HG02981 (cell line): ENCODE results near the gene EDRF1.

Source experiments
- ATAC-seq: cut with Tn5 transposase; IDR thresholded peaks from one replicate; pipeline ENCODE4 v1.9.1; 2021; ENCODE audit warnings: mild to moderate bottlenecking, moderate library complexity; ENCODE audit not compliant: unreplicated experiment

EDRF1 gene

GRCh38 chr10:125785791-125786190 lies 66.3 kb downstream of the EDRF1 start:
- ATAC-seq, result no peak

GRCh38 chr10:125788156-125789034 lies 68.9 kb downstream of the EDRF1 start:
- ATAC-seq, result no peak

DNA sequence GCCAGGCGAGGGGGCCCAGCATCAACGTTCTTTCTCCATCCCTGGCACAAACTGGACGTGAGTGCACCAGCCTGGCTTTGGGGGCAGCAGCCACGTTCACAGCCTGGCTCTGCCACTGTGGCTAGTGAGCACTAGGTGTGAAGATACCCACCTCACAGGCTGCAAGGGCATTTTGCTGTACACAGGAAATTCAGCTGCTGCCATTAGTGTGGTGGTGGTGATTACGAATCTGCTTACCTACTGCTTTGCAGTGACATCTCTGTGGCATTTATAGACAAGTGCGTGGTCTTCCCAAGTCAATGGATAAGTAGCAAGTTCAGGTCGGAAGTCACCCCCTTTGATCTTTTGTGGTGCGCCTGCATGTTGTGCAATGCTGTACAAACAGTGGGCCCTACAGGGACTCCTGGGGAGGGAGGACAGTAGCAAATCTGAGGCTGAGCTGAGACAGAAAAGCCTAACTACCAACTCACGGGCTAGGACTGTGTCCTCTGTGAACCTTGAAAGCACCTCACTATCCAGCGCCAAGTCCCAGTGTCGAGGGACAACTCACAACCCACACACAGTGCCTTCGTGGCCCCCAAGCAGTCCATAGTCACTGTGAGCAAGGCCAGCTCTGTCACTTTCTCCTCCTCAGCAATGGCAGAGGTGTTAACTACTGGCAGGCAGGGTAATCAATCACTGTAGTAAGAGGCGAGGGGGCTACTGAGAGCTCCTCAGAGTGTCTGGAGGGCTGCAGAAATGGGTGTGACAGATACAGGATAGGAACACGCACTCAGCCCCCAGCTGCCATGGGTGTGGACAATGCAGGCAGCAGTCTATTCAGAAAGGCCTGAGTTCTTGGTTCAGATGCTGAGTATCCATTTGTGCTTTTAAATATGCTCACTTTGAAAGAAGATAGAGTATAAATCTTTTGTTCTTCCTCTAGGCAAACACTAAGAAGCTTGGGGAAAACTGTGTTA lies 73.1 kb downstream of the EDRF1 start:
- ATAC-seq, result no peak

DNA sequence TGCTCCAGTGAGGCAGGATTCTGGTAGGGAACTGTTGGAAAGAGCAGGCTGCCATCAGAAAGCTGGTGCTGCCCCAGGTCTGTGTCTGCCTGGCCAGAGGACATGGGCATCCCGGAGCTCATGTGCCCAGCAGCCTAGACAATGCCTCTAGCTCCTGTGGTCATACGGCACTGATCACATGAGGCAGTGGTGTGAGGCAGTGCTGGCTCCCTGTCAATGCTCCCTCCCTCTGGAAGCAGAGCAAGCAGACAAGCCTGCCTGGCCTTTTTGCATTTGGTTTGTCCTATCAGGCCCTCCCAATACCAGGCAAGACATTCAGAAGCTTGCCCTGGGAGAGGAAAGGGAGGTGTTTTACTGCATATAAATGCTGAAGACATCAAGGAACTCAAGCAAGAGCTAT lies 75.6 kb downstream of the EDRF1 start:
- no peak for ATAC-seq

DNA sequence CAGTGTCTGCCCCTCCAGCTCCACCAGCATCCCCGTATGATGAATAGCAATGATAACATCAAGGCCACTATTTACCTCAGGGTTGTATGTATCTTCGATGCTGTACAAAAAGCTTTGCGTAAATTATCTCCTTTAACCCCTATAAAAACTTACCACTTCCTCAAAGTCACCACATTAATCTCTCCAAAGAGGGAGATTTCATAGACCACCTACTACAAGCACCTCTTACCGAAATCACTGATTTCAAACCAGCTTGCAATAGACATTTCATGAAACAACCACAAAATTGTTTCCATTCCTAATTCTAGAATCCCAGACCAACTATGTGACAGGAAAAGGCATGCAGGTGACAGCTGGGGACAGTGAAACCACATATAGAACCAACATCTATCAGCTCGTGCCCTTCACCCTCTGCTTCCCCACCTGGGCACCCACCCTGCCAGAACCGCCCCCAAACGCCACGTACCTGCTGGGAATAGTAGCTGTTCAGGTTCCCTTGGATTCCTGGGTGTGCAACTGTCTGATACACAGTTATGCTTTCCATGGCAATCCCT lies 76.2 kb downstream of the EDRF1 start:
- ATAC-seq, result no peak

GRCh38 chr10:125797424-125797823 lies 77.9 kb downstream of the EDRF1 start:
- no peak for ATAC-seq

DNA sequence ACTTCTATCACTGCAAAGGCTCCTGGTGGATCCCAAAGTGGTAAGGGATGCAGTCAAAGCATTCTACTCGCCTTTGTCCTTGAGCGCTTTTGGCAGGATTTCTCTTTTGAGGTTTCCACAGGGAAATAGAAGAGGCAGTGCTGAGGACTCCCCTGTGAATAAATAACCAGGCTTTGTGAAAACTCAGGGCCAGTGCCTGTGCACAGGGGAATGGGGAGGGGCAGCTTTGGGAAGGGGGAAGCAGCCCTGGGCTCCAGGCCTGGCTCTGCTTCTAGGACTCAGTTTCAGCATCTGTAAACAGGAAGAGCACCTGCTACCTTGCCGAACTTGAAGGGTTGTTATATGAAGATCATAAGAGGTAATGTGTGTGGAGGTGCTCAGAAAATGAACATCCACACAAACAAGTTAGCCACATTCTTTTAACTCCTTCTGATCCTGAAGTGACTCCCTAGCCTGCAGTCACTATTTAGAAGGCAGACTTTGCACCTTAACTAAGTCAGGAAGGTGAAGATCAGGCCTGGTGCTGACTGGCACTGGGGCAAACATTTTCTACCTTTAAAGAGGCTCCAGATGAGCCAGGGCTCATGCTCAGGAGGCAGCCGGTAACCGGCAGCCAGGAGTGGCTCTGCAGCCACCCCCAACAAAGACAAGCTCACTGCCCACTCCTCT lies 78.6 kb downstream of the EDRF1 start:
- ATAC-seq, result no peak

GRCh38 chr10:125799451-125800182 lies 80.1 kb downstream of the EDRF1 start:
- no peak for ATAC-seq

DNA sequence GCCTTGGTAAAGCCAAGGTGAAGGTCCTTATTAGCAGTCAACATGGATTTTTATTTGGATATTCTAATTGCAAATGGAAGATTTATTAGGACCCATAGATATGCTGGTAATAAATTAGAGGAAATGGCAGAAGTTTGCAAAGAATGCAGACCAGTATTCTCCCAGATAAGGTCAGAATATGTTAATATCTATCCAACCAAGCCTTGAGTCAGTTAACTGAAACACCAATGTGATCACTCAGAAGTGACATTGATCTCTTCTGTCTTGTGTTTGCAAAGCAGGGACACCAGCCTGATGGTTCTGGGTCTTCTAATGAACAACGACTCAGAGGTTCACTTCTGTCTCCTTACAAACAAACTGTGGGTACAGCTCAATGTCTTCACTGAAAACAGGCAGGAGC lies 82.1 kb downstream of the EDRF1 start:
- ATAC-seq, result no peak

DNA sequence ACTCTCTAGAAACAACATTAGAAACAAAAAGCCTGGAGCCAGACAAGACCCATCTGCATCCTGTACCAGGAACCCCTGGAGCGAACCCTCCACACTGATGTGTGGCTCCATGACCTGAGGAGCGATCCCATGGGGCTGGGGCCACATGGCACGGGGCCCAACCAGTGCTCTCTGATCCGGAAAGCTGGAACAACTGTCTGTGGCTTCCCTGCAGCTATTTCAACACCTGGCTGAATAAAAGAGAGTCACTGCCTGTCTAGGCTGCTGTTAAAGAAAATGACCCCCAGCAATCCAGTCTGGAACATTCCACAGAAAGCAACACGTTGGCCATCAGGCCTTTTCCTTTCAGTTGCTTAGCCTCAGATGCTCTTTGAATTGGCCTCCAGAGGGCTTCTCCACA lies 82.6 kb downstream of the EDRF1 start:
- no peak for ATAC-seq

- no peak for ATAC-seq
Measured at GRCh38 chr10:125802739-125803138, 83.2 kb downstream of the EDRF1 start.

DNA sequence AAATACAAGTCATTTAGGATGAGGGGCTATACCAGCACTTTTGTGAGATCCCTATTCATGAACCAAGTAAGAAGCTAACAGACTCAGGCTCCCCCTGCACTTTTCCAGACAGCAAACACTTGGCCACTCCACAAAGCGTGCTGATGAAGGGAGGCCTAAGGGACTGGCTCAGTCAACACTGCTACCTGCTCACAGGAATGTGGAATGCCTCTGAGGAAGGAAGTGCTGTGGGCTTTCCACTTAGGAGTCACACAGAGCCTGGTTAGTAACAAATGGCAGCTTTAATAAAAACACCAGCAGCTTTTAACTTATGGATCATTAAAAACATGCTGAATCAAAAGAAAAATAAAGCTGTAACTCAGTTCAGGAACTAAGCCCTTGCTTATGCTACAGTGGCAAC lies 88.5 kb downstream of the EDRF1 start:
- no peak for ATAC-seq

DNA sequence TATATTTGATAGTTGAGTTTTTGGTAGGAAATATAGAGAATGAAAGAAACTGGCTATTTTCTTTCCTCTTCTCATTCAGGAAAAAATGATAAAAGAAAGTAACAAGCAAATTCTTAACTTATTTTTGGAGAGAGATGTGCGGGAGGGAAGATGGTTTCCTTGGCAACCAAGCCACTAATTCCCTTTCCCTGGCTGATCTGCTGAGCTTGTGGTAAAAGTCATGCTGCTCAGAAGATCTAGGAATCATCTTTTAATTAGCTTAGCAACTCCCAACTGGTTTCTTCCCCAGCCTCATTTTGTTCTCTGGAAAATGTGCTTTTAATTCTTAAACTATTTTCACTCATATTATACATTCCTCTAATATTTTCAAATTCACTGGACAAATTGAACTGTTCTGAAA lies 91.7 kb downstream of the EDRF1 start:
- no peak for ATAC-seq

GRCh38 chr10:125812128-125812750 lies 92.7 kb downstream of the EDRF1 start:
- no peak for ATAC-seq
